GM12878 (cell line): ENCODE results near the gene EBF3. TPM values are rescaled to one million over a fixed set of nuclear protein-coding genes. Genes with fewer than 3 reads are reported as not detected.

Experiments
- ATAC-seq: fragments of 200-7000 bp; cut with Tn5 transposase; 3 replicates; pipeline ENCODE4 v1.9.1; 2020; ENCODE audit warnings: mild to moderate bottlenecking, moderate library complexity
- BruUV-seq: library from RNA; stranded (reverse); fragments of 400-500 nt; replicated peaks from 2 replicates; lab custom pipeline; 2021; lab: Mats Ljungman, UMichigan
- CTCF ChIA-PET: fragments of 300-600 bp; sonication (Branson Sonifier 250); formaldehyde crosslinking; extraction: SDS; loops from one replicate; lab custom pipeline; 2021; ENCODE audit warnings: inconsistent platforms; lab: Yijun Ruan, JAX
- POLR2A ChIA-PET: fragments of 350-600 bp; formaldehyde crosslinking; extraction: SDS; loops from one replicate; lab custom pipeline; 2021; ENCODE audit warnings: inconsistent platforms; lab: Charles Lee
- RAD21 ChIA-PET: fragments of 300-600 bp; sonication (Branson Sonifier 250); formaldehyde crosslinking; loops from one replicate; lab custom pipeline; 2023; ENCODE audit warnings: antibody characterized with exemption; ENCODE audit not compliant: unreplicated experiment; lab: Charles Lee
- SMC1A ChIA-PET: fragments of 300-600 bp; sonication (Branson Sonifier 250); formaldehyde crosslinking; loops from one replicate; lab custom pipeline; 2023; ENCODE audit not compliant: unreplicated experiment, uncharacterized antibody; lab: Charles Lee
- DNase-seq: peaks from one replicate; pipeline ENCODE4 v3.0.0-alpha.2; 2011; ENCODE audit warnings: low read depth, low spot score
- FAIRE-seq: peaks from 3 replicates; lab custom pipeline; 2011; peaks lifted over from hg19 to GRCh38; lab: Jason Lieb, UNC
- H2AFZ ChIP-seq: 2 replicates; pipeline ENCODE4 v1.6.0; 2011; ENCODE audit warnings: low read depth, low read length, control low read depth; ENCODE audit not compliant: control insufficient read depth
- H3K27ac ChIP-seq: 2 replicates; pipeline ENCODE4 v1.5.1; 2011; ENCODE audit warnings: control low read depth; ENCODE audit not compliant: control insufficient read depth, insufficient read depth
- H3K27me3 ChIP-seq, 2 experiments: replicated peaks in 1 of 2; 2 replicates each; pipeline versions ENCODE4 v1.6.0 to v1.6.1; 2011; ENCODE audit warnings: low read length in 1 of 2; ENCODE audit not compliant: control insufficient read depth in 2 of 2, insufficient read depth in 2 of 2
- H3K36me3 ChIP-seq, 2 experiments: 2 replicates each; pipeline ENCODE4 v1.5.1; 2011; ENCODE audit warnings: low read length in 1 of 2; ENCODE audit not compliant: control insufficient read depth in 2 of 2, insufficient read depth in 2 of 2
- H3K4me1 ChIP-seq: 2 replicates; pipeline ENCODE4 v1.6.1; 2011; ENCODE audit warnings: mild to moderate bottlenecking, low read length, moderate library complexity, mixed read lengths; ENCODE audit not compliant: control insufficient read depth, insufficient read depth
- H3K4me2 ChIP-seq: 2 replicates; pipeline ENCODE4 v1.6.0; 2011; ENCODE audit warnings: control low read depth; ENCODE audit not compliant: control insufficient read depth, insufficient read depth
- H3K4me3 ChIP-seq: fragments of 200-600 bp; sonication (generic); 2 replicates; pipeline ENCODE4 v1.5.1; 2016
- H3K79me2 ChIP-seq: 2 replicates; pipeline ENCODE4 v1.6.0; 2011; ENCODE audit warnings: low read length; ENCODE audit not compliant: control insufficient read depth, insufficient read depth
- H3K9ac ChIP-seq: 2 replicates; pipeline ENCODE4 v1.8.0; 2011; ENCODE audit warnings: low read length, control low read depth, mixed read lengths; ENCODE audit not compliant: control insufficient read depth, insufficient read depth
- H3K9me3 ChIP-seq: replicated peaks from 3 replicates; pipeline ENCODE4 v1.5.1; 2011; ENCODE audit warnings: mild to moderate bottlenecking, low read length; ENCODE audit not compliant: control insufficient read depth, insufficient read depth
- H4K20me1 ChIP-seq: 2 replicates; pipeline ENCODE4 v1.6.0; 2011; ENCODE audit not compliant: control insufficient read depth, insufficient read depth
- CHD2 ChIP-seq: IDR thresholded peaks from 2 replicates; pipeline ENCODE4 v1.6.1; 2011; ENCODE audit warnings: low read depth, low read length, improper control_type of control experiment, borderline replicate concordance
- IKZF2 ChIP-seq, 2 experiments: fragments of 450-650 bp; IDR thresholded peaks; 2 replicates each; pipeline ENCODE4 v1.6.1; 2017; ENCODE audit warnings: mild to moderate bottlenecking in 2 of 2, moderate library complexity in 2 of 2
- NR2F1 ChIP-seq: fragments of 450-650 bp; conservative IDR thresholded peaks from 2 replicates; pipeline ENCODE4 v1.6.1; 2017; ENCODE audit warnings: mild to moderate bottlenecking
- RAD21 ChIP-seq: IDR thresholded peaks from 2 replicates; pipeline ENCODE4 v1.6.1; 2011; ENCODE audit warnings: mild to moderate bottlenecking, low read depth, low read length, moderate library complexity; ENCODE audit not compliant: insufficient read depth
- SMAD5 ChIP-seq: IDR thresholded peaks from 2 replicates; pipeline ENCODE4 v1.6.1; 2016; ENCODE audit warnings: antibody characterized with exemption, low read depth
- WGBS: methylation state at CpG from one replicate; pipeline ENCODE4 v1.1.6; 2016; ENCODE audit warnings: low lambda C conversion rate; ENCODE audit not compliant: insufficient replicate concordance, insufficient coverage; ENCODE audit errors: missing lambda C conversion rate; 5-methylcytosine and 5-hydroxymethylcytosine counted together
- in situ Hi-C: fragments of 300-500 bp; cut with MboI; formaldehyde crosslinking; loops from 9 replicates; pipeline ENCODE4 v1.14.3; 2018; ENCODE audit warnings: mixed read lengths
- intact Hi-C: fragments of 100-400 bp; cut with micrococcal nuclease; formaldehyde crosslinking; loops from one replicate; pipeline ENCODE4 v1.14.2; 2022; ENCODE audit not compliant: unreplicated experiment
- polyA plus RNA-seq, 11 experiments: library from polyadenylated mRNA; depleted of rRNA in 4 of 11; unstranded in 6 of 11; stranded (reverse) in 5 of 11; fragments of >200 nt; fragmentation: Nextera tagmentation in 4 of 11; fragmentation: Illumina TruSeq in 1 of 11; extraction: Ambion mirVana in 4 of 11; extraction: Trizol in 1 of 11; gene quantifications; 1 replicate in 1 of 11; 2 replicates in 10 of 11; pipeline versions ENCODE4 v1.2.1 to v1.2.3, GENCODE V29; 2011 to 2016; ENCODE audit warnings: inconsistent platforms in 2 of 11, missing spikeins in 2 of 11, low read depth in 1 of 11
- total RNA-seq, 4 experiments: library from RNA; depleted of rRNA in 3 of 4; stranded (reverse); fragments of >200 nt in 3 of 4; fragmentation: Illumina TruSeq in 1 of 4; extraction: Trizol in 1 of 4; gene quantifications; 2 replicates each; pipeline versions ENCODE4 v1.2.1 to v1.2.3, GENCODE V29; 2013 to 2021
- TF ChIP-seq, protein P1 (sequence below): fragments of 450-650 bp; IDR thresholded peaks from 2 replicates; pipeline ENCODE4 v1.6.1; 2017; ENCODE audit warnings: borderline replicate concordance

EBF3 gene
- total and polyA plus RNA-seq, 10 of the 15 experiments (the other 5 are each of a cell fraction or from before 2014, with no cell fraction given), result not detected

DNA sequence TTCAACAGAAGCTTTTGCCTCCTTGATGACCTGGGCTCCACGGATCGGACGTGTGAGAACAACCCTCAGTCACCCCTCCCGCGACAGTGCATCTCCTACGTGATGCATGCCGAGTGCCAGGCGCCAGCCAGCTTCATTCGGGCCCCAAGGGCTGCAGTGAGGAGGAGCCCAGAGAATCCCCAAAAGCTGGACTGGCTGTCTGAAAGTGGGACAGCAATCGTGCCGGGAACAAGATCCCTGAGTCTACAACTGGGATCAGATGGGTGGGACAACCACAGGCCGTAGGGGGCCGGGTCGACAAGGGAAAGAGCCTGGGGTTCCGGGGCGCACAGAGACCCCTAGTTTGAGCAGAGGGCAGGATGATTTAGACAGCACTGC lies 27.2 kb downstream of the EBF3 start (continued):
- TF ChIP-seq, protein P1, sequence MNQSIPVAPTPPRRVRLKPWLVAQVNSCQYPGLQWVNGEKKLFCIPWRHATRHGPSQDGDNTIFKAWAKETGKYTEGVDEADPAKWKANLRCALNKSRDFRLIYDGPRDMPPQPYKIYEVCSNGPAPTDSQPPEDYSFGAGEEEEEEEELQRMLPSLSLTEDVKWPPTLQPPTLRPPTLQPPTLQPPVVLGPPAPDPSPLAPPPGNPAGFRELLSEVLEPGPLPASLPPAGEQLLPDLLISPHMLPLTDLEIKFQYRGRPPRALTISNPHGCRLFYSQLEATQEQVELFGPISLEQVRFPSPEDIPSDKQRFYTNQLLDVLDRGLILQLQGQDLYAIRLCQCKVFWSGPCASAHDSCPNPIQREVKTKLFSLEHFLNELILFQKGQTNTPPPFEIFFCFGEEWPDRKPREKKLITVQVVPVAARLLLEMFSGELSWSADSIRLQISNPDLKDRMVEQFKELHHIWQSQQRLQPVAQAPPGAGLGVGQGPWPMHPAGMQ, result no peak
- TF ChIP-seq NR2F1 (no peak), RAD21 (no peak), CHD2 (no peak)

- FAIRE-seq, result no peak
- WGBS, result 31% methylated on average over 4 of the region's 5 CpGs
Measured at GRCh38 chr10:129936266-129936922, 27.7 kb downstream of the EBF3 start.

More at GRCh38 chr10:129936266-129936922, 27.7 kb downstream of the EBF3 start:
- SMC1A ChIA-PET, result no interaction called here
- no peaks in the 10 kb centered on the region for H3K4me1 ChIP-seq
- H3K36me3 ChIP-seq, result no peaks in the 10 kb centered on the region
- BruUV-seq, result no TSS peak
- TF ChIP-seq IKZF2 (IDR thresholded peaks at IDR 0.05) (no peak), SMAD5 (no peak)
- no peak overlapping the region for H3K27ac ChIP-seq
- H3K27me3 ChIP-seq, result no peaks in the 10 kb centered on the region
- intact Hi-C loops, result no loop called here
- H4K20me1 ChIP-seq, result no peaks in the 10 kb centered on the region
- no peak overlapping the region for H3K9ac ChIP-seq
- no peak for ATAC-seq
- in situ Hi-C loops, result no loop called here
- H3K79me2 ChIP-seq, result no peaks in the 10 kb centered on the region
- H3K4me2 ChIP-seq, result no peak overlapping the region
- RAD21 ChIA-PET, result no interaction called here
- CTCF ChIA-PET, result no interaction called here
- H2AFZ ChIP-seq, result no peak overlapping the region
- no peaks in the 10 kb centered on the region for H3K9me3 ChIP-seq
- POLR2A ChIA-PET, result no interaction called here
- DNase-seq, result no peak
- H3K4me3 ChIP-seq, result no peak overlapping the region
